Upper lobe of left lung (tissue), 6 donors: ENCODE measurements around the gene PKMYT1. TPM values are rescaled to one million over a fixed set of nuclear protein-coding genes. Genes with fewer than 3 reads are reported as not detected.
A peak's percentile ranks its signal among the peaks of the same experiment; 100 is the strongest.

ENCODE experiments used
- ATAC-seq, 2 donors: fragments of 200-7000 bp; cut with Tn5 transposase; one replicate each; pipeline ENCODE4 v1.9.1; 2022; ENCODE audit warnings: mild to moderate bottlenecking in 2 of 2, moderate library complexity in 2 of 2; ENCODE audit not compliant: low FRiP score in 2 of 2
- DNase-seq, 2 donors: peaks; one replicate each; pipeline ENCODE4 v3.0.0-alpha.2; 2019 to 2020
- H3K27ac ChIP-seq, 4 donors: fragments of 200-600 bp; sonication (generic); one replicate each; pipeline ENCODE4 v1.5.1; 2016 to 2019
- H3K27me3 ChIP-seq, 4 donors: fragments of 200-600 bp; sonication (generic); one replicate each; pipeline ENCODE4 v1.5.1; 2017 to 2019
- H3K36me3 ChIP-seq, 4 donors: fragments of 200-600 bp; sonication (generic); one replicate each; pipeline ENCODE4 v1.5.1; 2016 to 2019
- H3K4me1 ChIP-seq, 4 donors: fragments of 200-600 bp; sonication (generic); one replicate each; pipeline ENCODE4 v1.5.1; 2018 to 2019
- H3K4me3 ChIP-seq, 4 donors: fragments of 200-600 bp; sonication (generic); one replicate each; pipeline ENCODE4 v1.5.1; 2017 to 2019; ENCODE audit warnings: mild to moderate bottlenecking in 2 of 4, moderate library complexity in 1 of 4
- H3K9me3 ChIP-seq, 4 donors: fragments of 200-600 bp; sonication (generic); one replicate each; pipeline ENCODE4 v1.5.1; 2018 to 2019
- EP300 ChIP-seq, 4 donors: sonication (generic); formaldehyde crosslinking; IDR thresholded peaks; one replicate each; pipeline ENCODE4 v1.5.1; 2017; ENCODE audit warnings: antibody characterized with exemption in 4 of 4, control low read depth in 2 of 4
- POLR2A ChIP-seq, 4 donors: fragments of 450-650 bp; IDR thresholded peaks; one replicate each; pipeline ENCODE4 v1.5.1; 2016 to 2017; ENCODE audit warnings: antibody characterized with exemption in 4 of 4, mild to moderate bottlenecking in 2 of 4
- POLR2AphosphoS5 ChIP-seq, 2 donors: sonication (generic); formaldehyde crosslinking; IDR thresholded peaks; one replicate each; pipeline ENCODE4 v1.5.1; 2017; ENCODE audit warnings: antibody characterized with exemption in 2 of 2
- WGBS, 2 donors: methylation state at CpG; one replicate each; pipeline ENCODE4 v1.1.5; 2017 to 2018; 5-methylcytosine and 5-hydroxymethylcytosine counted together
- total RNA-seq, 6 donors: library from RNA; depleted of rRNA in 4 of 6; stranded (reverse); fragments of >200 nt in 4 of 6; gene quantifications; one replicate each; pipeline versions ENCODE4 v1.1.0 to v1.2.1, GENCODE V29; 2016 to 2021
- TF ChIP-seq, protein P1 (sequence below), 6 experiments: fragments of 450-650 bp in 4 of 6; fragments of 200-600 bp in 2 of 6; sonication (generic) in 2 of 6; IDR thresholded peaks; one replicate each; pipeline ENCODE4 v1.5.1; 2016 to 2019; ENCODE audit warnings: antibody characterized with exemption in 6 of 6
- donor health status: DM: no; HTN: no; CAD: no; lungs with moderate emphysema.
- donor health status: DM: no; HTN: yes; CAD: no; lungs with severe emphysema.

PKMYT1 gene
- total RNA-seq, 6 donors from 2014 or later: 0.39 to 19.1 (median 5.4) TPM

DNA sequence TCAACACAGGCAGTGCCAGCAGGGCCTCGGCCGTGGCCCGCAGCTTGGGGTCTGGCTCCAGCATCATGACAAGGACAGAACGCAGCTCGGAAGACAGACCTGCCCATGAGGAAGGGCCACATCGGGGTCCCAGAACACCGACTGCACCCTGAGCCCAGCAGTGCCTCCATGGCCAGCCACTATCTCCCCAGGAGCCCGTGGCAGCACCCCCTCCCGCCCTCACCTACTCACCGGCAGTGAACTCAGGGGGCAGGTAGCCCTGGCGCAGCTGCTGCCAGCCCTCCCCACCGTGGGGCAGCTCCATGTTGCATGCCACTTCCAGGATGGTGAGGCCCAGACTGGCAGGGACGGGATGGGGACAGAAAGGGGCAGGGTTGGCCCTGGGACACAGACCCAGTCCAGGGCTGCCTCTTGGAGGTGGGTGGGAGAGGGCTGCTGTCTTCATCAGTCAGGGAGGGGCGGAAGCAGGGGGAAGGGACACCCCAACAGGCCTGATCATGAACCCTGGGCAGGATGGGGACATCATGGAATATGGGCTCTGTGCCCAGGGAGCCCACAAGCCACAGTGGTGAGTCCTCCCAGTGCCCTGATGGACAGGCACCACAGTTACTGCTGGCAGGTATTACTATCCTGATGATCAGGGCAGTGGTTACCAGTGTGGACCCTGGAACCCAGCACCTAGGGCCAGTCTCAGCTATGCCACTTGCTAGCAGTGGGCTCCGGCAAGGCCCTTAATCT, 5.8 kb downstream of the PKMYT1 start:
- H3K9me3 ChIP-seq: no peaks in the 10 kb centered on the region
- H3K27me3 ChIP-seq: no peaks in the 10 kb centered on the region
- no peak for ATAC-seq
- 95 to 97% methylated on average over 8 to 13 of the region's 15 CpGs for WGBS, 2 donors
- TF ChIP-seq POLR2AphosphoS5 (IDR thresholded peaks at IDR 0.05) (no peak), POLR2A (IDR thresholded peaks at IDR 0.05) (no peak), EP300 (IDR thresholded peaks at IDR 0.05) (no peak)
- TF ChIP-seq, protein P1, sequence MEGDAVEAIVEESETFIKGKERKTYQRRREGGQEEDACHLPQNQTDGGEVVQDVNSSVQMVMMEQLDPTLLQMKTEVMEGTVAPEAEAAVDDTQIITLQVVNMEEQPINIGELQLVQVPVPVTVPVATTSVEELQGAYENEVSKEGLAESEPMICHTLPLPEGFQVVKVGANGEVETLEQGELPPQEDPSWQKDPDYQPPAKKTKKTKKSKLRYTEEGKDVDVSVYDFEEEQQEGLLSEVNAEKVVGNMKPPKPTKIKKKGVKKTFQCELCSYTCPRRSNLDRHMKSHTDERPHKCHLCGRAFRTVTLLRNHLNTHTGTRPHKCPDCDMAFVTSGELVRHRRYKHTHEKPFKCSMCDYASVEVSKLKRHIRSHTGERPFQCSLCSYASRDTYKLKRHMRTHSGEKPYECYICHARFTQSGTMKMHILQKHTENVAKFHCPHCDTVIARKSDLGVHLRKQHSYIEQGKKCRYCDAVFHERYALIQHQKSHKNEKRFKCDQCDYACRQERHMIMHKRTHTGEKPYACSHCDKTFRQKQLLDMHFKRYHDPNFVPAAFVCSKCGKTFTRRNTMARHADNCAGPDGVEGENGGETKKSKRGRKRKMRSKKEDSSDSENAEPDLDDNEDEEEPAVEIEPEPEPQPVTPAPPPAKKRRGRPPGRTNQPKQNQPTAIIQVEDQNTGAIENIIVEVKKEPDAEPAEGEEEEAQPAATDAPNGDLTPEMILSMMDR (IDR thresholded peaks at IDR 0.05): no peak
- H3K36me3 ChIP-seq: no peaks in the 10 kb centered on the region
- DNase-seq: peak in 1 of 2 donors; percentile 66
- H3K4me3 ChIP-seq: no peak overlapping the region
- H3K27ac ChIP-seq: no peak overlapping the region
- peaks cover 9 to 31% (median 12%) of the 10 kb centered on the region in 4 donors for H3K4me1 ChIP-seq

DNA sequence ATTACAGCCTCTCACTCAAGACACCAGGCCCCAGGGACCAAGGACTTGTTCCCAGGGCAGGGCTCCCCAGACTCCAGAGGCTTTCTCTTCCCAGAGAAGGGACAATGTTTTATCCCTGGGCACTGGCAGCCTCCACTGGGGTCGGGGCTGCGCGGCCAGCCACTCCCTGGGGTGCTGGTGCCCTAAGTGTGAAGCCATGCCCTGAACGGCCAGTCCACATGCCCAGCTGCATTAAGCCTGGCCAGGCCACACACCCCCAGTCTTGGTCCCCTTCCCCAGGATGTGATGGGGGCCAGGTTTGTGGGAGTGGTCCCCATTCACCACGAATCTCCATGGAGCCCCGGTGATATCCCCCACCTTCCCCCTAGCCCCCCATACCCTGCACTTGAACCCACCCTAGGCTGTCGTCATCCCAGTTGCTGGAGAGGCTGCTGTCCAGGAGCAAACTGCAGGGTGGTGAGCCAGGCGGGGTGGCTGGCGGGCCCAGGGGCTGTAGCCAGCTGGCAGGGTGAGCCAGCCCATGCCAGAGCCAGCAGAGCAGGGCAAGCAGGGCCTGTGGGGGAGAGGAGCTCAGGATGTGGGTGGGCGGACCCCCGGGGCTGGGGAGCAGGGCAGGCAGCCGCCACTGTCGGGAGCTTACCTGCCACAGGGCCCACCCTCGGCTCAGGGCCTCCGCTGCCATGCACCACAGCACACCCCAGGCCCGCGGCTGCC, 6.5 kb downstream of the PKMYT1 start:
- no peaks in the 10 kb centered on the region for H3K9me3 ChIP-seq
- H3K4me1 ChIP-seq: peaks cover 9 to 34% (median 13%) of the 10 kb centered on the region in 4 donors
- H3K27me3 ChIP-seq: no peaks in the 10 kb centered on the region
- ATAC-seq (no peak), DNase-seq (peak in 1 of 2 donors; percentile 79)
- no peaks in the 10 kb centered on the region for H3K36me3 ChIP-seq
- H3K27ac ChIP-seq: no peak overlapping the region
- H3K4me3 ChIP-seq: no peak overlapping the region
- TF ChIP-seq POLR2AphosphoS5 (IDR thresholded peaks at IDR 0.05) (no peak), EP300 (IDR thresholded peaks at IDR 0.05) (no peak), POLR2A (IDR thresholded peaks at IDR 0.05) (no peak)
- TF ChIP-seq, protein P1 (IDR thresholded peaks at IDR 0.05): no peak
- 84 to 87% methylated on average over 6 to 7 of the region's 17 CpGs for WGBS, 2 donors

DNA sequence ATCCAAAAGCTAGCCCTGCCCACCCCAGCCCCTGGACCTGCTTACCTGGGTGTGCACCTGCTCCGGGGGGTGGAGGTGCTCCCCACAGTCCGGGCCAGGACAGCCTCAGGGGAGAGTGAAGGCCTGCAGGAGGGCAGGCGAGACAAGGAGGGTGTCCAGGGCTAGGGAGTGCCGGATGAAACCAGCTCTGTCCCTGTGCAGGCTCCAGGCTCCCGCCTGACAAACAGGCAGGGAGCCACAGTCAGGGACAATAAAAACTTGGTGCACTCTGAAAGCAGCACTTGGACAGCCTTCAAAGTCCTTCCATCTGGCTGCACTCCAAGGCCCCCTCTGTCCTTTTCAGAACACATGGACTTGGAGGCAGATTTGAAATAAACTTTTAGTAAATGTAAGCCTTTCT, 7.2 kb downstream of the PKMYT1 start:
- Histone ChIP-seq H3K27me3 (peaks cover 0 to 3% (median 0%) of the 10 kb centered on the region in 4 donors), H3K4me3 (no peak overlapping the region), H3K27ac (no peak overlapping the region), H3K36me3 (no peaks in the 10 kb centered on the region), H3K4me1 (peaks cover 16 to 35% (median 20%) of the 10 kb centered on the region in 4 donors), H3K9me3 (no peaks in the 10 kb centered on the region)
- 83 to 87% methylated on average over 3 to 5 of the region's 5 CpGs for WGBS, 2 donors
- ATAC-seq: no peak
- TF ChIP-seq POLR2AphosphoS5 (IDR thresholded peaks at IDR 0.05) (no peak), POLR2A (IDR thresholded peaks at IDR 0.05) (no peak)
- DNase-seq: peak in 1 of 2 donors; percentile 40

DNA sequence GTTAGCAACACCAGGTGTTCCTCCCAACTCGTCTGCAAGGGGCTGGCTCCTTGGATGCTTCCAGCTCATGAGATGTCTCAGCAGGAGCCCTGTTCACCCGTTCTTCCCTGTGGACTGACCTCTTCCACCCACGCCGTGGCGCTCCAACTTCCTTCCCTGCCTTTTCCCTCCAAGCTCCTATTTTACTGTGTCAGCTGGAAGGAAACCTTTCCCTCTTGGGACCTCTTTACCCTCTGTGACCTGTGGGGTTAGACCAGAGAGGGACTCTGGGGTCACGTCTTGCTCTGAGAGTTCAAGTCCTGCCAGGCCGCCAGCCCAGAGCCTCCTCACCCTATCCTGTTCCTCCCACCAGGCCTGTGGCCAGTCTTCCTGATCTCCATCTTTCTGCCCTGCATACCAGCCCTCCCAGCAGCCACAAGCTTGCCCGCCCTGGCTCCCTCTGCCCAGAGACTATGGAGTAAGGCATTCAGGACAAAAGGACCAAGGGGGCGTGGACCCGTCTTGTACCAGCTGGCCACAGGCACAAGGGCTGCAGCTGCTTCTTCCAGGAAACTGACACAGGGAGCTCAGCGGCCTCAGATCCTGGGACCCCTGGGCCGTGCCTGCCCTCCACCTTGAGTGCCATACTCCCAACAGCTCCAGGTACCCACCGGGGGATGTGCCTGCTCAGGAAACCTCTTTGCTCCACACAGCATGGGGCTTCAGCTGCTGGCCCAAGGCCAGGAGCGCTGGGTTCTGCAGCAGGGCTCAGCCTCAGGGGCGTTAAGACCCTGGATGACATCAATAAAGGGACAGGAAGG, 8.1 kb downstream of the PKMYT1 start:
- no peaks in the 10 kb centered on the region for H3K9me3 ChIP-seq
- H3K36me3 ChIP-seq: no peaks in the 10 kb centered on the region
- no peak overlapping the region for H3K4me3 ChIP-seq
- no peak overlapping the region for H3K27ac ChIP-seq
- TF ChIP-seq EP300 (IDR thresholded peaks at IDR 0.05): no peak
- TF ChIP-seq, protein P1 (IDR thresholded peaks at IDR 0.05): no peak
- no peak for TF ChIP-seq POLR2A (IDR thresholded peaks at IDR 0.05)
- no peak for TF ChIP-seq POLR2AphosphoS5 (IDR thresholded peaks at IDR 0.05)
- peaks cover 0 to 12% (median 7%) of the 10 kb centered on the region in 4 donors for H3K27me3 ChIP-seq
- ATAC-seq (no peak), DNase-seq (peak in 1 of 2 donors; percentile 63)
- H3K4me1 ChIP-seq: peaks cover 17 to 40% (median 25%) of the 10 kb centered on the region in 4 donors
- 82 to 89% methylated on average over 9 to 13 of the region's 15 CpGs for WGBS, 2 donors
